ENCODE measurements around the gene CAMTA1.

CAMTA1 gene

GRCh38 chr1:6800745-6801144, 15.5 kb downstream of the CAMTA1 start:
- DNase-seq (ENCODE audit: low read depth) = no peak
- H3K4me3 ChIP-seq (ENCODE audit: low read depth, low read length) = no peak overlapping the region
- no peak for TF ChIP-seq CTCF (IDR thresholded peaks at IDR 0.05; ENCODE audit: control insufficient read depth, extremely low read depth, insufficient read depth)

GRCh38 chr1:6801199-6801598, 15.9 kb downstream of the CAMTA1 start:
- H3K4me3 ChIP-seq (ENCODE audit: low read depth, low read length) = no peak overlapping the region
- no peak for DNase-seq (ENCODE audit: low read depth)
- no peak for TF ChIP-seq CTCF (IDR thresholded peaks at IDR 0.05; ENCODE audit: control insufficient read depth, extremely low read depth, insufficient read depth)

GRCh38 chr1:6801966-6802365, 16.7 kb downstream of the CAMTA1 start:
- no peak for TF ChIP-seq CTCF (IDR thresholded peaks at IDR 0.05; ENCODE audit: control insufficient read depth, extremely low read depth, insufficient read depth)
- H3K4me3 ChIP-seq (ENCODE audit: low read depth, low read length) = no peak overlapping the region
- no peak for DNase-seq (ENCODE audit: low read depth)

GRCh38 chr1:6802454-6802853, 17.2 kb downstream of the CAMTA1 start:
- H3K4me3 ChIP-seq (ENCODE audit: low read depth, low read length) = no peak overlapping the region
- no peak for TF ChIP-seq CTCF (IDR thresholded peaks at IDR 0.05; ENCODE audit: control insufficient read depth, extremely low read depth, insufficient read depth)

GRCh38 chr1:6802893-6803292, 17.6 kb downstream of the CAMTA1 start:
- TF ChIP-seq CTCF (IDR thresholded peaks at IDR 0.05; ENCODE audit: control insufficient read depth, extremely low read depth, insufficient read depth) = no peak
- DNase-seq (ENCODE audit: low read depth) = no peak

More at GRCh38 chr1:6802454-6802853, 17.2 kb downstream of the CAMTA1 start:
- no peak for DNase-seq (ENCODE audit: low read depth)

GRCh38 chr1:6803357-6803756, 18.1 kb downstream of the CAMTA1 start:
- no peak overlapping the region for H3K4me3 ChIP-seq (ENCODE audit: low read depth, low read length)
- no peak for DNase-seq (ENCODE audit: low read depth)
- TF ChIP-seq CTCF (IDR thresholded peaks at IDR 0.05; ENCODE audit: control insufficient read depth, extremely low read depth, insufficient read depth) = no peak

More at GRCh38 chr1:6802893-6803292, 17.6 kb downstream of the CAMTA1 start:
- no peak overlapping the region for H3K4me3 ChIP-seq (ENCODE audit: low read depth, low read length)

GRCh38 chr1:6805004-6805416, 19.8 kb downstream of the CAMTA1 start:
- DNase-seq (ENCODE audit: low read depth) = no peak
- no peak for TF ChIP-seq CTCF (IDR thresholded peaks at IDR 0.05; ENCODE audit: control insufficient read depth, extremely low read depth, insufficient read depth)
- no peak overlapping the region for H3K4me3 ChIP-seq (ENCODE audit: low read depth, low read length)
